Transverse colon (tissue), 4 donors: ENCODE measurements around the gene BMP4.

Experiments used
- CTCF ChIP-seq, 5 experiments: fragments of 200-600 bp in 3 of 5; fragments of 450-650 bp in 2 of 5; sonication (generic) in 3 of 5; IDR thresholded peaks; 1 replicate in 2 of 5; 2 replicates in 3 of 5; pipeline ENCODE4 v1.5.1; 2016 to 2017; ENCODE audit warnings: antibody characterized with exemption in 5 of 5, inconsistent platforms in 3 of 5, mild to moderate bottlenecking in 2 of 5, moderate library complexity in 1 of 5
- POLR2A ChIP-seq: fragments of 450-650 bp; IDR thresholded peaks from one replicate; pipeline ENCODE4 v1.6.1; 2016; ENCODE audit warnings: antibody characterized with exemption, mild to moderate bottlenecking, moderate library complexity
- POLR2AphosphoS5 ChIP-seq, 3 donors: sonication (generic); formaldehyde crosslinking; IDR thresholded peaks; one replicate each; pipeline ENCODE4 v1.6.1; 2016; ENCODE audit warnings: antibody characterized with exemption in 3 of 3

- TF ChIP-seq CTCF (IDR thresholded peaks at IDR 0.05) (no peak), POLR2A (no peak), POLR2AphosphoS5 (IDR thresholded peaks at IDR 0.05) (no peak)
These were observed 7.6 kb upstream of the BMP4 start for GRCh38 chr14:53964249-53964648.
